Lung (tissue), 12 donors: ENCODE data around the gene CBLL1. TPM values are rescaled to one million over a fixed set of nuclear protein-coding genes. Genes with fewer than 3 reads are reported as not detected.

Experiments used
- ATAC-seq: fragments of 200-7000 bp; cut with Tn5 transposase; one replicate; pipeline ENCODE4 v1.9.1; 2020; ENCODE audit warnings: moderate number of reproducible peaks; ENCODE audit not compliant: insufficient read depth, low FRiP score
- DNase-seq, 3 donors: peaks; one replicate each; pipeline ENCODE4 v3.0.0-alpha.2; 2013 to 2017
- H3K27ac ChIP-seq, 2 donors: one replicate each; pipeline ENCODE4 v1.5.1; 2013; ENCODE audit warnings: mild to moderate bottlenecking in 2 of 2, moderate library complexity in 2 of 2, control low read depth in 1 of 2, inconsistent platforms in 1 of 2, low read depth in 1 of 2, low read length in 1 of 2
- H3K27me3 ChIP-seq, 3 donors: one replicate each; pipeline ENCODE4 v1.5.1; 2013; ENCODE audit warnings: low read length in 2 of 3; ENCODE audit not compliant: control insufficient read depth in 3 of 3, insufficient read depth in 3 of 3
- H3K36me3 ChIP-seq, 4 donors: one replicate each; pipeline ENCODE4 v1.5.1; 2013; ENCODE audit warnings: low read length in 4 of 4, mild to moderate bottlenecking in 1 of 4, moderate library complexity in 1 of 4; ENCODE audit not compliant: control insufficient read depth in 4 of 4, insufficient read depth in 4 of 4
- H3K4me1 ChIP-seq, 5 donors: one replicate each; pipeline ENCODE4 v1.5.1; 2013; ENCODE audit warnings: low read length in 5 of 5, mild to moderate bottlenecking in 2 of 5, moderate library complexity in 1 of 5; ENCODE audit not compliant: control insufficient read depth in 5 of 5, insufficient read depth in 5 of 5
- H3K4me3 ChIP-seq: one replicate; pipeline ENCODE4 v1.5.1; 2013; ENCODE audit warnings: mild to moderate bottlenecking, control low read depth, moderate library complexity
- H3K9ac ChIP-seq, 2 donors: one replicate each; pipeline ENCODE4 v1.5.1; 2013; ENCODE audit warnings: low read length in 2 of 2, control low read depth in 1 of 2; ENCODE audit not compliant: insufficient read depth in 1 of 2
- H3K9me3 ChIP-seq, 4 donors: one replicate each; pipeline ENCODE4 v1.5.1; 2013; ENCODE audit warnings: low read length in 3 of 4, mild to moderate bottlenecking in 1 of 4, moderate library complexity in 1 of 4; ENCODE audit not compliant: control insufficient read depth in 4 of 4, insufficient read depth in 3 of 4
- CTCF ChIP-seq: IDR thresholded peaks from 2 replicates; pipeline ENCODE4 v1.5.1; 2012; ENCODE audit warnings: mild to moderate bottlenecking; ENCODE audit errors: control extremely low read depth, extremely low read depth
- WGBS, 2 donors: extraction: QIAGEN DNeasy Blood & Tissue Kit; methylation state at CpG; one replicate each; pipeline ENCODE4 v1.1.7; 2013; 5-methylcytosine and 5-hydroxymethylcytosine counted together
- polyA plus RNA-seq, 2 donors: library from polyadenylated mRNA; stranded (reverse); fragments of 200-250 nt; gene quantifications; one replicate each; pipeline ENCODE4 v1.2.1, GENCODE V29; 2013
- total RNA-seq, 2 donors: library from RNA; depleted of rRNA in 1 of 2; stranded (reverse); fragments of >200 nt in 1 of 2; gene quantifications; one replicate each; pipeline ENCODE4 v1.2.1, GENCODE V29; 2014 to 2021
- donor health status: control.
- donor health status: control.
- donor health status: Bipolar disorder and iron deficiency.
- donor health status: healthy.
- donor health status: DM: yes; HTN: yes; CAD: no.

The CBLL1 gene
- total and polyA plus RNA-seq, 4 donors: 5.2 to 25.2 (median 15.1) TPM

GRCh38 chr7:107758667-107759066, 14.7 kb downstream of the CBLL1 start:
- Histone ChIP-seq H3K27me3 (no peaks in the 10 kb centered on the region), H3K4me3 (no peak overlapping the region), H3K4me1 (no peaks in the 10 kb centered on the region), H3K9me3 (no peaks in the 10 kb centered on the region), H3K9ac (no peak overlapping the region), H3K27ac (no peak overlapping the region), H3K36me3 (peaks cover 13 to 26% (median 18%) of the 10 kb centered on the region in 4 donors)
- ATAC-seq: no peak
- TF ChIP-seq CTCF: no peak
- no peak for DNase-seq
- 97 to 100% methylated on average over 1 of the region's 1 CpG for WGBS, 2 donors

- DNase-seq (no peak), ATAC-seq (no peak)
- H3K9ac ChIP-seq: no peak overlapping the region
- H3K27me3 ChIP-seq: no peaks in the 10 kb centered on the region
- H3K27ac ChIP-seq: no peak overlapping the region
- no peaks in the 10 kb centered on the region for H3K9me3 ChIP-seq
- 95 to 96% methylated on average over 2 of the region's 2 CpGs for WGBS, 2 donors
- no peak for TF ChIP-seq CTCF
- H3K36me3 ChIP-seq: no peaks in the 10 kb centered on the region
- H3K4me1 ChIP-seq: no peaks in the 10 kb centered on the region
- no peak overlapping the region for H3K4me3 ChIP-seq
Observed at GRCh38 chr7:107767391-107767790, 23.4 kb downstream of the CBLL1 start.

GRCh38 chr7:107768263-107768662, 24.3 kb downstream of the CBLL1 start:
- 80 to 84% methylated on average over 1 of the region's 1 CpG for WGBS, 2 donors
- ATAC-seq (no peak), DNase-seq (no peak)
- H3K4me3 ChIP-seq: no peak overlapping the region
- no peak for TF ChIP-seq CTCF
- H3K9ac ChIP-seq: no peak overlapping the region
- H3K27ac ChIP-seq: no peak overlapping the region
- no peaks in the 10 kb centered on the region for H3K9me3 ChIP-seq
- H3K4me1 ChIP-seq: no peaks in the 10 kb centered on the region
- no peaks in the 10 kb centered on the region for H3K27me3 ChIP-seq
- no peaks in the 10 kb centered on the region for H3K36me3 ChIP-seq

- no peaks in the 10 kb centered on the region for H3K27me3 ChIP-seq
- TF ChIP-seq CTCF: no peak
- DNase-seq (no peak), ATAC-seq (no peak)
- no peak overlapping the region for H3K27ac ChIP-seq
- no peak overlapping the region for H3K9ac ChIP-seq
- no peaks in the 10 kb centered on the region for H3K4me1 ChIP-seq
- no peaks in the 10 kb centered on the region for H3K9me3 ChIP-seq
- 57 to 71% methylated on average over 2 of the region's 2 CpGs for WGBS, 2 donors
- no peaks in the 10 kb centered on the region for H3K36me3 ChIP-seq
- no peak overlapping the region for H3K4me3 ChIP-seq
Observed at GRCh38 chr7:107773027-107773426, 29.1 kb downstream of the CBLL1 start.
